ENCODE measurements around the gene PCDHGA8.
"Not testable (repeated sequence)": the region's sequence is repeated elsewhere in the genome, so short reads cannot be mapped to it uniquely, and the experiment has no call there.

PCDHGA8 gene

DNA sequence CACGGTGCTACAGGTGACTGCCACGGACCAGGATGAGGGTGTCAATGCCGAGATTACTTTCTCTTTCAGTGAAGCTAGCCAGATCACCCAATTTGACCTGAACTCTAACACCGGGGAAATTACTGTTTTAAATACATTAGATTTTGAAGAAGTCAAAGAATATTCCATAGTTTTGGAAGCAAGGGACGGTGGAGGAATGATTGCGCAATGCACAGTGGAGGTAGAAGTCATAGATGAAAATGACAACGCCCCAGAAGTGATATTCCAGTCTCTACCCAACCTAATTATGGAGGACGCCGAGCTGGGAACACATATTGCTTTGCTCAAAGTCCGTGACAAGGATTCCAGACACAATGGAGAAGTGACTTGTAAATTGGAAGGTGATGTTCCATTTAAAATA is 3.8 kb upstream of the PCDHGA8 start:
- H3K27me3 ChIP-seq (ENCODE audit: insufficient read depth, insufficient read length) = no peaks in the 10 kb centered on the region
- no peak overlapping the region for H3K4me3 ChIP-seq (ENCODE audit: insufficient read length, low read depth)
- no peak for DNase-seq (ENCODE audit: low read depth, low spot score)
- no peaks in the 10 kb centered on the region for H3K36me3 ChIP-seq (ENCODE audit: insufficient read depth, insufficient read length, low read length)
- no peaks in the 10 kb centered on the region for H3K4me1 ChIP-seq (ENCODE audit: insufficient read depth, insufficient read length)
- TF ChIP-seq YY1 (IDR thresholded peaks at IDR 0.05; ENCODE audit: insufficient read depth, insufficient read length) (no peak), ZNF274 (IDR thresholded peaks at IDR 0.05; ENCODE audit: low read depth, low read length) (no peak), SUZ12 (IDR thresholded peaks at IDR 0.05; ENCODE audit: extremely low read depth, insufficient read depth, insufficient read length) (no peak)
- H3K9ac ChIP-seq (ENCODE audit: insufficient read length, low read depth) = no peak overlapping the region
- peaks cover 10% of the 10 kb centered on the region; the same call in 1 of the 2 replicates for H3K9me3 ChIP-seq (ENCODE audit: insufficient read depth, low read length)

DNA sequence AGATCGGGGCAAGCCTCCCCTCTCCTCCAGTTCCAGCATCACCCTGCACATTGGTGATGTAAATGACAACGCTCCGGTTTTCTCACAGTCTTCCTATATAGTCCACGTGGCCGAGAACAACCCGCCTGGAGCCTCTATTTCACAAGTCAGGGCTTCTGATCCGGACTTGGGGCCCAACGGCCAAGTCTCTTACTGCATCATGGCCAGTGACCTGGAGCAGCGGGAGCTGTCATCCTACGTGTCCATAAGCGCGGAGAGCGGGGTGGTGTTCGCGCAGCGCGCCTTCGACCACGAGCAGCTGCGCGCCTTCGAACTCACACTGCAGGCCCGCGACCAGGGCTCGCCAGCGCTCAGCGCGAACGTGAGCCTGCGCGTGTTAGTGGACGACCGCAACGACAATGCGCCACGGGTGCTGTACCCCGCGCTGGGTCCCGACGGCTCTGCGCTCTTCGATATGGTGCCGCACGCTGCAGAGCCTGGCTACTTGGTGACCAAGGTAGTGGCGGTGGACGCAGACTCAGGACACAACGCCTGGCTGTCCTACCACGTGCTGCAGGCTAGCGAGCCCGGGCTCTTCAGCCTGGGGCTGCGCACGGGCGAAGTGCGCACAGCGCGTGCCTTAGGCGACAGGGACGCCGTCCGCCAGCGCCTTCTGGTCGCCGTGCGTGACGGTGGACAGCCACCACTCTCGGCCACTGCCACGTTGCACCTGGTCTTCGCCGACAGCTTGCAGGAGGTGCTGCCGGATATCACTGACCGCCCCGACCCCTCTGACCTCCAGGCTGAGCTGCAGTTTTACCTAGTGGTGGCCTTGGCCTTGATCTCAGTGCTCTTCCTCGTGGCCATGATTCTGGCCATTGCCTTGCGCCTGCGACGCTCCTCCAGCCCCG is 3.0 kb upstream of the PCDHGA8 start:
- Histone ChIP-seq H3K36me3 (ENCODE audit: insufficient read depth, insufficient read length, low read length) (no peaks in the 10 kb centered on the region), H3K4me1 (ENCODE audit: insufficient read depth, insufficient read length) (no peaks in the 10 kb centered on the region), H3K27me3 (ENCODE audit: insufficient read depth, insufficient read length) (no peaks in the 10 kb centered on the region), H3K9me3 (ENCODE audit: insufficient read depth, low read length) (peaks cover 14% of the 10 kb centered on the region; the same call in 1 of the 2 replicates), H3K4me3 (ENCODE audit: insufficient read length, low read depth) (no peak overlapping the region), H3K9ac (ENCODE audit: insufficient read length, low read depth) (no peak overlapping the region)
- no peak for TF ChIP-seq SUZ12 (IDR thresholded peaks at IDR 0.05; ENCODE audit: extremely low read depth, insufficient read depth, insufficient read length)
- TF ChIP-seq ZNF274 (IDR thresholded peaks at IDR 0.05; ENCODE audit: low read depth, low read length) = no peak
- no peak for TF ChIP-seq YY1 (IDR thresholded peaks at IDR 0.05; ENCODE audit: insufficient read depth, insufficient read length)
- DNase-seq (ENCODE audit: low read depth, low spot score) = no peak

DNA sequence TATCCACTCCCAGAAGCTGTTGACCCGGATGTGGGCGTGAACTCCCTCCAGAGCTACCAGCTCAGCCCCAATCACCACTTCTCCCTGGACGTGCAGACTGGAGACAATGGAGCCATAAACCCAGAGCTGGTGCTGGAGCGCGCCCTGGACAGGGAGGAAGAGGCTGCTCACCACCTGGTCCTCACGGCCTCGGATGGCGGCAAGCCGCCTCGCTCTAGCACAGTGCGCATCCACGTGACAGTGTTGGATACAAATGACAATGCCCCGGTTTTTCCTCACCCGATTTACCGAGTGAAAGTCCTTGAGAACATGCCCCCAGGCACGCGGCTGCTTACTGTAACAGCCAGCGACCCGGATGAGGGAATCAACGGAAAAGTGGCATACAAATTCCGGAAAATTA is 834 bp downstream of the PCDHGA8 start:
- Histone ChIP-seq H3K4me3 (ENCODE audit: insufficient read length, low read depth) (no peak overlapping the region), H3K27me3 (ENCODE audit: insufficient read depth, insufficient read length) (no peaks in the 10 kb centered on the region), H3K9ac (ENCODE audit: insufficient read length, low read depth) (no peak overlapping the region), H3K4me1 (ENCODE audit: insufficient read depth, insufficient read length) (no peaks in the 10 kb centered on the region), H3K9me3 (ENCODE audit: insufficient read depth, low read length) (peaks cover 14% of the 10 kb centered on the region; the same call in 1 of the 2 replicates), H3K36me3 (ENCODE audit: insufficient read depth, insufficient read length, low read length) (no peaks in the 10 kb centered on the region)
- no peak for TF ChIP-seq SUZ12 (IDR thresholded peaks at IDR 0.05; ENCODE audit: extremely low read depth, insufficient read depth, insufficient read length)
- TF ChIP-seq YY1 (IDR thresholded peaks at IDR 0.05; ENCODE audit: insufficient read depth, insufficient read length) = no peak
- TF ChIP-seq ZNF274 (IDR thresholded peaks at IDR 0.05; ENCODE audit: low read depth, low read length) = no peak
- no peak for DNase-seq (ENCODE audit: low read depth, low spot score)

- H3K36me3 ChIP-seq (ENCODE audit: insufficient read depth, insufficient read length, low read length); H3K4me1 ChIP-seq (ENCODE audit: insufficient read depth, insufficient read length); H3K4me3 ChIP-seq (ENCODE audit: insufficient read length, low read depth); H3K9ac ChIP-seq (ENCODE audit: insufficient read length, low read depth); DNase-seq (ENCODE audit: low read depth, low spot score); H3K27me3 ChIP-seq (ENCODE audit: insufficient read depth, insufficient read length): not testable (repeated sequence)
- H3K9me3 ChIP-seq (ENCODE audit: insufficient read depth, low read length) = peaks cover 18% of the 10 kb centered on the region; the same call in 1 of the 2 replicates
Observed at GRCh38 chr5:141394401-141395187, 2.2 kb downstream of the PCDHGA8 start.

- not testable (repeated sequence) for H3K36me3 ChIP-seq (ENCODE audit: insufficient read depth, insufficient read length, low read length); H3K27me3 ChIP-seq (ENCODE audit: insufficient read depth, insufficient read length); H3K9ac ChIP-seq (ENCODE audit: insufficient read length, low read depth); DNase-seq (ENCODE audit: low read depth, low spot score); H3K4me1 ChIP-seq (ENCODE audit: insufficient read depth, insufficient read length); H3K4me3 ChIP-seq (ENCODE audit: insufficient read length, low read depth)
- H3K9me3 ChIP-seq (ENCODE audit: insufficient read depth, low read length) = peaks cover 13% of the 10 kb centered on the region; the same call in 1 of the 2 replicates
Observed at GRCh38 chr5:141397756-141398551, 5.5 kb downstream of the PCDHGA8 start, which contains the start of gene PCDHGB5. TSS of gene PCDHGB5 (plus strand) at chr5:141397947. CDS start at chr5:141398128, 181 bp downstream.

GRCh38 chr5:141398608-141399007 is 6.2 kb downstream of the PCDHGA8 start:
- H3K4me3 ChIP-seq (ENCODE audit: insufficient read length, low read depth) = no peak overlapping the region
- no peak overlapping the region for H3K9ac ChIP-seq (ENCODE audit: insufficient read length, low read depth)
- no peak for DNase-seq (ENCODE audit: low read depth, low spot score)
- peaks cover 8% of the 10 kb centered on the region; the same call in 1 of the 2 replicates for H3K9me3 ChIP-seq (ENCODE audit: insufficient read depth, low read length)
- TF ChIP-seq YY1 (IDR thresholded peaks at IDR 0.05; ENCODE audit: insufficient read depth, insufficient read length) (no peak), SUZ12 (IDR thresholded peaks at IDR 0.05; ENCODE audit: extremely low read depth, insufficient read depth, insufficient read length) (no peak), ZNF274 (IDR thresholded peaks at IDR 0.05; ENCODE audit: low read depth, low read length) (no peak)
- no peaks in the 10 kb centered on the region for H3K4me1 ChIP-seq (ENCODE audit: insufficient read depth, insufficient read length)
- no peaks in the 10 kb centered on the region for H3K27me3 ChIP-seq (ENCODE audit: insufficient read depth, insufficient read length)
- H3K36me3 ChIP-seq (ENCODE audit: insufficient read depth, insufficient read length, low read length) = no peaks in the 10 kb centered on the region

All from NT2/D1 (cell line).